GM23338 (cell line): ENCODE results near the gene ITIH5. TPM values are rescaled to one million over a fixed set of nuclear protein-coding genes. Genes with fewer than 3 reads are reported as not detected.

Source experiments
- ATAC-seq: fragments of 200-7000 bp; cut with Tn5 transposase; 3 replicates; pipeline ENCODE4 v1.9.1; 2020
- DNase-seq: peaks from one replicate; pipeline ENCODE4 v3.0.0-alpha.2; 2015; ENCODE audit warnings: low spot score
- H2AFZ ChIP-seq: fragments of 200-600 bp; sonication (generic); 2 replicates; pipeline ENCODE4 v1.8.0; 2016; ENCODE audit warnings: antibody characterized with exemption, mild to moderate bottlenecking, moderate library complexity
- H3F3A ChIP-seq: fragments of 200-600 bp; sonication (generic); replicated peaks from 2 replicates; pipeline ENCODE4 v1.8.0; 2017; ENCODE audit warnings: antibody characterized with exemption, mixed run types, low read depth
- H3K27ac ChIP-seq: fragments of 200-600 bp; sonication (generic); 2 replicates; pipeline ENCODE4 v1.6.1; 2016; ENCODE audit warnings: low read depth
- H3K27me3 ChIP-seq: fragments of 200-600 bp; sonication (generic); 2 replicates; pipeline ENCODE4 v1.8.0; 2016; ENCODE audit warnings: mild to moderate bottlenecking, mixed run types, moderate library complexity; ENCODE audit not compliant: insufficient read depth
- H3K36me3 ChIP-seq: fragments of 200-600 bp; sonication (generic); 2 replicates; pipeline ENCODE4 v1.8.0; 2016; ENCODE audit warnings: mild to moderate bottlenecking; ENCODE audit not compliant: insufficient read depth
- H3K4me1 ChIP-seq: fragments of 200-600 bp; sonication (generic); 2 replicates; pipeline ENCODE4 v1.8.0; 2016; ENCODE audit warnings: mild to moderate bottlenecking, moderate library complexity; ENCODE audit not compliant: insufficient read depth
- H3K4me2 ChIP-seq: fragments of 200-600 bp; sonication (generic); 2 replicates; pipeline ENCODE4 v1.7.1; 2017; ENCODE audit warnings: mixed run types
- H3K4me3 ChIP-seq: fragments of 200-600 bp; sonication (generic); 2 replicates; pipeline ENCODE4 v1.6.1; 2016; ENCODE audit warnings: mixed run types
- H3K79me2 ChIP-seq: fragments of 200-600 bp; sonication (generic); replicated peaks from 2 replicates; pipeline ENCODE4 v1.8.0; 2017; ENCODE audit warnings: mild to moderate bottlenecking; ENCODE audit not compliant: insufficient read depth
- H3K9me2 ChIP-seq: fragments of 200-600 bp; sonication (generic); 2 replicates; pipeline ENCODE4 v1.8.0; 2017; ENCODE audit not compliant: insufficient read depth
- H4K20me1 ChIP-seq: fragments of 200-600 bp; sonication (generic); replicated peaks from 2 replicates; pipeline ENCODE4 v1.8.0; 2017; ENCODE audit warnings: mild to moderate bottlenecking; ENCODE audit not compliant: insufficient read depth
- H3K27ac Mint-ChIP-seq: 2 replicates; pipeline ENCODE4 v1.8.0; 2020; ENCODE audit warnings: inconsistent platforms, mild to moderate bottlenecking, moderate library complexity, mixed read lengths
- H3K27me3 Mint-ChIP-seq: 3 replicates; pipeline ENCODE4 v1.8.0; 2022; ENCODE audit warnings: low read depth, mild to moderate bottlenecking, moderate library complexity, mixed read lengths, inconsistent platforms; ENCODE audit not compliant: insufficient read depth, poor library complexity
- H3K36me3 Mint-ChIP-seq: 3 replicates; pipeline ENCODE4 v1.8.0; 2021; ENCODE audit warnings: low read depth, mild to moderate bottlenecking, inconsistent platforms, moderate library complexity, mixed read lengths
- H3K4me1 Mint-ChIP-seq: 3 replicates; pipeline ENCODE4 v1.8.0; 2020; ENCODE audit warnings: mild to moderate bottlenecking, inconsistent platforms, mixed read lengths
- H3K4me3 Mint-ChIP-seq: 3 replicates; pipeline ENCODE4 v1.8.0; 2021; ENCODE audit warnings: moderate library complexity, mild to moderate bottlenecking, inconsistent platforms, mixed read lengths
- H3K9me3 Mint-ChIP-seq: 3 replicates; pipeline ENCODE4 v1.8.0; 2020; ENCODE audit warnings: moderate library complexity, mild to moderate bottlenecking, inconsistent platforms, mixed read lengths
- EZH2phosphoT487 ChIP-seq: fragments of 200-600 bp; sonication (generic); IDR thresholded peaks from one replicate; pipeline ENCODE4 v1.8.1; 2018; ENCODE audit warnings: antibody characterized with exemption; ENCODE audit not compliant: unreplicated experiment
- NANOG ChIP-seq: IDR thresholded peaks from 2 replicates; pipeline ENCODE4 v1.6.1; 2016; ENCODE audit warnings: antibody characterized with exemption, borderline replicate concordance
- POLR2AphosphoS5 ChIP-seq: IDR thresholded peaks from 2 replicates; pipeline ENCODE4 v1.6.1; 2016; ENCODE audit warnings: antibody characterized with exemption, low read depth
- ZNF114 ChIP-seq: fragments of 250-450 bp; sonication (Bioruptor Pico); IDR thresholded peaks from 2 replicates; pipeline ENCODE4 v1.5.0; 2020; ENCODE audit warnings: mild to moderate bottlenecking, moderate library complexity
- polyA plus RNA-seq: library from polyadenylated mRNA; unstranded; fragments of >200 nt; fragmentation: Nextera tagmentation; extraction: Ambion mirVana; gene quantifications from 2 replicates; pipeline ENCODE4 v1.2.1, GENCODE V29; 2016
- total RNA-seq: library from RNA; depleted of rRNA; stranded (reverse); fragments of >200 nt; shearing (Covaris generic); gene quantifications from 2 replicates; pipeline ENCODE4 v1.2.3, GENCODE V29; 2014
- TF ChIP-seq, protein P1 (sequence below): IDR thresholded peaks from 2 replicates; pipeline ENCODE4 v1.6.1; 2016; ENCODE audit warnings: antibody characterized with exemption
- TF ChIP-seq, protein P2 (sequence below), 2 experiments: fragments of 200-600 bp in 1 of 2; sonication (generic) in 1 of 2; conservative IDR thresholded peaks; 2 replicates each; pipeline versions ENCODE4 v1.5.1 to v1.6.1; 2016 to 2017; ENCODE audit warnings: antibody characterized with exemption in 2 of 2, low read depth in 2 of 2, mild to moderate bottlenecking in 2 of 2, moderate library complexity in 1 of 2
- TF ChIP-seq, protein P3 (sequence below): fragments of 250-450 bp; sonication (Bioruptor Pico); IDR thresholded peaks from 2 replicates; pipeline ENCODE4 v1.5.0; 2020; ENCODE audit warnings: mild to moderate bottlenecking, moderate library complexity

ITIH5 gene
- total and polyA plus RNA-seq, 2 experiments from 2014 or later, result 0.99 to 2.2 TPM

DNA sequence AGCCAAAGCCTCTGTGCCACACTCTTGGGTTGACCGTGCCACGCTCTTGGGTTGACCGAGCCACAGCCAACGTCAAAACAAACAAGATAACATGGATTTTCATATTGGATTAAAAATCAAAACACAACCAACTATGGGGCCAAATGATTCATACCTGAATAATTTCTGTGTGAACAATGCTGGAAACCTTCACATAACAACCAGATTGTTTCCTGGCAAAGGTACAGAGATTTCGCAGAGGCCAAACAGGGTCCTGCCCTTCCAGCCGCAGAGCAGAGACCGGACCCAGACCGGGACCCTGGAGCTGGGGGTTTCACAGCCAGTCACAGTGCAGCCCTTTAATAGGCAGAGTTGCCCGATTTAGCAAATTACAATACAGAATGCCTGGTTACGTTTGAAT lies 40.5 kb downstream of the ITIH5 start:
- Histone ChIP-seq H3F3A (peaks cover 20% of the 10 kb centered on the region), H3K36me3 (no peaks in the 10 kb centered on the region), H3K79me2 (no peaks in the 10 kb centered on the region), H3K4me1 (no peaks in the 10 kb centered on the region), H3K27me3 (no peaks in the 10 kb centered on the region), H3K4me3 (no peak overlapping the region), H3K4me2 (no peak overlapping the region), H2AFZ (no peak overlapping the region), H3K9me2 (0 out of 2 replicates have a peak, but pooled peaks cover 7% of the 10 kb centered on the region), H3K27ac (no peak overlapping the region), H4K20me1 (no peaks in the 10 kb centered on the region)
- Mint-ChIP-seq H3K36me3 (peaks cover 5% of the 10 kb centered on the region; the same call in 2 of the 3 replicates), H3K9me3 (peaks cover 17% of the 10 kb centered on the region), H3K4me3 (no peak overlapping the region), H3K27ac (no peak overlapping the region), H3K4me1 (peaks cover 6% of the 10 kb centered on the region; the same call in 2 of the 3 replicates), H3K27me3 (peaks cover 8% of the 10 kb centered on the region)
- no peak for TF ChIP-seq NANOG
- TF ChIP-seq, protein P1, sequence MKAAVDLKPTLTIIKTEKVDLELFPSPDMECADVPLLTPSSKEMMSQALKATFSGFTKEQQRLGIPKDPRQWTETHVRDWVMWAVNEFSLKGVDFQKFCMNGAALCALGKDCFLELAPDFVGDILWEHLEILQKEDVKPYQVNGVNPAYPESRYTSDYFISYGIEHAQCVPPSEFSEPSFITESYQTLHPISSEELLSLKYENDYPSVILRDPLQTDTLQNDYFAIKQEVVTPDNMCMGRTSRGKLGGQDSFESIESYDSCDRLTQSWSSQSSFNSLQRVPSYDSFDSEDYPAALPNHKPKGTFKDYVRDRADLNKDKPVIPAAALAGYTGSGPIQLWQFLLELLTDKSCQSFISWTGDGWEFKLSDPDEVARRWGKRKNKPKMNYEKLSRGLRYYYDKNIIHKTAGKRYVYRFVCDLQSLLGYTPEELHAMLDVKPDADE, result no peak
- TF ChIP-seq, protein P2, sequence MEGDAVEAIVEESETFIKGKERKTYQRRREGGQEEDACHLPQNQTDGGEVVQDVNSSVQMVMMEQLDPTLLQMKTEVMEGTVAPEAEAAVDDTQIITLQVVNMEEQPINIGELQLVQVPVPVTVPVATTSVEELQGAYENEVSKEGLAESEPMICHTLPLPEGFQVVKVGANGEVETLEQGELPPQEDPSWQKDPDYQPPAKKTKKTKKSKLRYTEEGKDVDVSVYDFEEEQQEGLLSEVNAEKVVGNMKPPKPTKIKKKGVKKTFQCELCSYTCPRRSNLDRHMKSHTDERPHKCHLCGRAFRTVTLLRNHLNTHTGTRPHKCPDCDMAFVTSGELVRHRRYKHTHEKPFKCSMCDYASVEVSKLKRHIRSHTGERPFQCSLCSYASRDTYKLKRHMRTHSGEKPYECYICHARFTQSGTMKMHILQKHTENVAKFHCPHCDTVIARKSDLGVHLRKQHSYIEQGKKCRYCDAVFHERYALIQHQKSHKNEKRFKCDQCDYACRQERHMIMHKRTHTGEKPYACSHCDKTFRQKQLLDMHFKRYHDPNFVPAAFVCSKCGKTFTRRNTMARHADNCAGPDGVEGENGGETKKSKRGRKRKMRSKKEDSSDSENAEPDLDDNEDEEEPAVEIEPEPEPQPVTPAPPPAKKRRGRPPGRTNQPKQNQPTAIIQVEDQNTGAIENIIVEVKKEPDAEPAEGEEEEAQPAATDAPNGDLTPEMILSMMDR (conservative IDR thresholded peaks at IDR 0.05; ENCODE audit: low read depth in 2 of 2), result no peak
- no peak for TF ChIP-seq EZH2phosphoT487
- ATAC-seq (no peak), DNase-seq (no peak)

DNA sequence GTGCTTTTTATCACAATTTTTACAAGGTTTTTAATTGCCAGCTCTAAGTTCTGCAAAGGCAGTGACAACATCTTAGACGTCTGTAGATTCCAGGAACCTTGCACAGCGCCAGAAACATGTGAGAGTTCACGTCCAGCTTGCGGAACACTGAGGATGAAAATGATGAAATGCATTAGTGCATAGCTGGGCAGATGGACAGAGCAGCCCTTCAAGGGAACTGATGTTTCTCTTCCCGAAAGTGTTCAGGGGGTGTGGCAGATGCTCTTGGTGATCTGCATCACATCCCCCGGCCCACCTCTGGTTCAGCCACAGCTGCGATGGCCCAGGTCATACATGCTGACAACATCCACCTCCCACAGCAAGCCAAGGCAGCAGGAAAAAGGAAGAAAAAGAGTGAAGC lies 40.9 kb downstream of the ITIH5 start:
- H4K20me1 ChIP-seq, result no peaks in the 10 kb centered on the region
- H2AFZ ChIP-seq, result no peak overlapping the region
- Mint-ChIP-seq H3K9me3 (peaks cover 17% of the 10 kb centered on the region), H3K4me1 (peaks cover 6% of the 10 kb centered on the region; the same call in 2 of the 3 replicates), H3K27me3 (peaks cover 8% of the 10 kb centered on the region), H3K36me3 (peaks cover 5% of the 10 kb centered on the region; the same call in 2 of the 3 replicates), H3K4me3 (no peak overlapping the region), H3K27ac (no peak overlapping the region)
- ATAC-seq, result no peak
- H3K4me1 ChIP-seq, result no peaks in the 10 kb centered on the region
- no peak overlapping the region for H3K27ac ChIP-seq
- no peaks in the 10 kb centered on the region for H3K79me2 ChIP-seq
- 0 out of 2 replicates have a peak, but pooled peaks cover 6% of the 10 kb centered on the region for H3K9me2 ChIP-seq
- no peak overlapping the region for H3K4me3 ChIP-seq
- no peaks in the 10 kb centered on the region for H3K36me3 ChIP-seq
- H3K27me3 ChIP-seq, result no peaks in the 10 kb centered on the region
- H3F3A ChIP-seq, result peaks cover 20% of the 10 kb centered on the region
- no peak overlapping the region for H3K4me2 ChIP-seq
- no peak for DNase-seq
- TF ChIP-seq, protein P2 (conservative IDR thresholded peaks at IDR 0.05; ENCODE audit: low read depth in 2 of 2), result no peak
- TF ChIP-seq ZNF114 (CRISPR knock-in tag), result no peak
- TF ChIP-seq, protein P3, sequence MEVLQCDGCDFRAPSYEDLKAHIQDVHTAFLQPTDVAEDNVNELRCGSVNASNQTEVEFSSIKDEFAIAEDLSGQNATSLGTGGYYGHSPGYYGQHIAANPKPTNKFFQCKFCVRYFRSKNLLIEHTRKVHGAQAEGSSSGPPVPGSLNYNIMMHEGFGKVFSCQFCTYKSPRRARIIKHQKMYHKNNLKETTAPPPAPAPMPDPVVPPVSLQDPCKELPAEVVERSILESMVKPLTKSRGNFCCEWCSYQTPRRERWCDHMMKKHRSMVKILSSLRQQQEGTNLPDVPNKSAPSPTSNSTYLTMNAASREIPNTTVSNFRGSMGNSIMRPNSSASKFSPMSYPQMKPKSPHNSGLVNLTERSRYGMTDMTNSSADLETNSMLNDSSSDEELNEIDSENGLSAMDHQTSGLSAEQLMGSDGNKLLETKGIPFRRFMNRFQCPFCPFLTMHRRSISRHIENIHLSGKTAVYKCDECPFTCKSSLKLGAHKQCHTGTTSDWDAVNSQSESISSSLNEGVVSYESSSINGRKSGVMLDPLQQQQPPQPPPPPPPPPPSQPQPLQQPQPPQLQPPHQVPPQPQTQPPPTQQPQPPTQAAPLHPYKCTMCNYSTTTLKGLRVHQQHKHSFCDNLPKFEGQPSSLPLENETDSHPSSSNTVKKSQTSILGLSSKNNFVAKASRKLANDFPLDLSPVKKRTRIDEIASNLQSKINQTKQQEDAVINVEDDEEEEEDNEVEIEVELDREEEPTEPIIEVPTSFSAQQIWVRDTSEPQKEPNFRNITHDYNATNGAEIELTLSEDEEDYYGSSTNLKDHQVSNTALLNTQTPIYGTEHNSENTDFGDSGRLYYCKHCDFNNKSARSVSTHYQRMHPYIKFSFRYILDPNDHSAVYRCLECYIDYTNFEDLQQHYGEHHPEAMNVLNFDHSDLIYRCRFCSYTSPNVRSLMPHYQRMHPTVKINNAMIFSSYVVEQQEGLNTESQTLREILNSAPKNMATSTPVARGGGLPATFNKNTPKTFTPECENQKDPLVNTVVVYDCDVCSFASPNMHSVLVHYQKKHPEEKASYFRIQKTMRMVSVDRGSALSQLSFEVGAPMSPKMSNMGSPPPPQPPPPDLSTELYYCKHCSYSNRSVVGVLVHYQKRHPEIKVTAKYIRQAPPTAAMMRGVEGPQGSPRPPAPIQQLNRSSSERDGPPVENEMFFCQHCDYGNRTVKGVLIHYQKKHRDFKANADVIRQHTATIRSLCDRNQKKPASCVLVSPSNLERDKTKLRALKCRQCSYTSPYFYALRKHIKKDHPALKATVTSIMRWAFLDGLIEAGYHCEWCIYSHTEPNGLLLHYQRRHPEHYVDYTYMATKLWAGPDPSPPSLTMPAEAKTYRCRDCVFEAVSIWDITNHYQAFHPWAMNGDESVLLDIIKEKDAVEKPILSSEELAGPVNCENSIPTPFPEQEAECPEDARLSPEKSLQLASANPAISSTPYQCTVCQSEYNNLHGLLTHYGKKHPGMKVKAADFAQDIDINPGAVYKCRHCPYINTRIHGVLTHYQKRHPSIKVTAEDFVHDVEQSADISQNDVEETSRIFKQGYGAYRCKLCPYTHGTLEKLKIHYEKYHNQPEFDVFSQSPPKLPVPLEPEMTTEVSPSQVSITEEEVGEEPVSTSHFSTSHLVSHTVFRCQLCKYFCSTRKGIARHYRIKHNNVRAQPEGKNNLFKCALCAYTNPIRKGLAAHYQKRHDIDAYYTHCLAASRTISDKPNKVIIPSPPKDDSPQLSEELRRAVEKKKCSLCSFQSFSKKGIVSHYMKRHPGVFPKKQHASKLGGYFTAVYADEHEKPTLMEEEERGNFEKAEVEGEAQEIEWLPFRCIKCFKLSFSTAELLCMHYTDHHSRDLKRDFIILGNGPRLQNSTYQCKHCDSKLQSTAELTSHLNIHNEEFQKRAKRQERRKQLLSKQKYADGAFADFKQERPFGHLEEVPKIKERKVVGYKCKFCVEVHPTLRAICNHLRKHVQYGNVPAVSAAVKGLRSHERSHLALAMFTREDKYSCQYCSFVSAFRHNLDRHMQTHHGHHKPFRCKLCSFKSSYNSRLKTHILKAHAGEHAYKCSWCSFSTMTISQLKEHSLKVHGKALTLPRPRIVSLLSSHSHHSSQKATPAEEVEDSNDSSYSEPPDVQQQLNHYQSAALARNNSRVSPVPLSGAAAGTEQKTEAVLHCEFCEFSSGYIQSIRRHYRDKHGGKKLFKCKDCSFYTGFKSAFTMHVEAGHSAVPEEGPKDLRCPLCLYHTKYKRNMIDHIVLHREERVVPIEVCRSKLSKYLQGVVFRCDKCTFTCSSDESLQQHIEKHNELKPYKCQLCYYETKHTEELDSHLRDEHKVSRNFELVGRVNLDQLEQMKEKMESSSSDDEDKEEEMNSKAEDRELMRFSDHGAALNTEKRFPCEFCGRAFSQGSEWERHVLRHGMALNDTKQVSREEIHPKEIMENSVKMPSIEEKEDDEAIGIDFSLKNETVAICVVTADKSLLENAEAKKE, result no peak
- TF ChIP-seq, protein P1, result no peak
- no peak for TF ChIP-seq POLR2AphosphoS5
